Measurements from ENCODE around the gene PNRC2. TPM values are rescaled to one million over a fixed set of nuclear protein-coding genes. Genes with fewer than 3 reads are reported as not detected.

Gene PNRC2
- 10 to 100 TPM; 46.5 to 63.6 TPM for total RNA-seq
- polyA plus RNA-seq: 10 to 100 TPM; 24.9 to 26.0 TPM

DNA sequence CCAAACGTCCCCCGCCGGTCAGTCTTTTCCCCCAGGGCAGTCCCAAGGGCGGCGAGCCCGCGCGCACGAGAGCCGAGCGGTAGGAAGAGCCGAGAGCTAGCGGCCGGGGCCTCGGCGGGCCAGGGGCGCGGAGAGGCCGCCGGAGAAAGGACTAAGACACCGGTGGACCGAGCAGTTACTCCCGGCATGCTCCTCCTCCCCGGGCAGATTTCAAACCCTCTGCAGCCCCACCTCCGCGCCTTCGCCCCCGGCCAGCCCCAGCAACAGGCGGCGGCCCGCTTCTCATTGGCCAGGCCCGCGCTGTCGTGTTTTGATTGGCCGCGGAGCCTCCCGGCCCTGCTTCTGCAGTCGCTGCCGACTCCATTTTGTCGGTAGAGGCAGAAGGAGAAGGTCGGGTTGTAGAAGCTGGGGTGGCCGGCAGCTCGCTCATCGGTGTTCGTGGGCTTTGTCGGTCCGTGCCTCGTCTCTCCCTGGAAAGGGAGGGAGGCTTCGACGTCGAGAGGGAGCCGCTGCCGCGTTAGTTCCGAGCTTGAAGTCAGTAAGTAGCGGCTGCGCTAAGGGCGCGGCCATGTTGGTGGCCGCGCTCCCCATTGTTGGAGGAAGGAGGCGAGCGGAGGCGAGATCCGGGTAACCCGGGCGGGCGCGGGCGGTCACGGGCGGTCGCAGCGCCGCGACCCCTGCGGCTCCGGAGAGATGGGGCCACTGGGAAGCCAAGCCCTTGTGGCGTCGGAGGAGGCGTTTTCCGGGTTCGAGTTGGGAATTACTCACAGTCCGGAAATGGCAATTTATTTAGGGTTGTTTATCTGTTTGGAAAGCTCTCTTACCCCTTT, at the start of gene PNRC2:
Gene PNRC2, plus strand, starts transcription at position 368 of the 830 bp plus-strand sequence. CDS start 1,630 bp downstream, outside the sequence.
- peak in 1 of 2 donors; percentile 12 for TF ChIP-seq RXRA (IDR thresholded peaks at IDR 0.05)
- TF ChIP-seq EGR1 (IDR thresholded peaks at IDR 0.05; ENCODE audit: low read depth in 2 of 2): peak in 1 of 2 donors; percentile 40
- peak in 1 of 2 donors; percentile 16 for TF ChIP-seq RAD21 (IDR thresholded peaks at IDR 0.05)
- TF ChIP-seq ATF3 (IDR thresholded peaks at IDR 0.05): no peak
- TF ChIP-seq MAX (IDR thresholded peaks at IDR 0.05): peak; percentile 27
- no peak for TF ChIP-seq HNF4G (IDR thresholded peaks at IDR 0.05)
- no peak for TF ChIP-seq NR2F2 (IDR thresholded peaks at IDR 0.05)
- peak; percentile 85 for TF ChIP-seq TAF1 (conservative IDR thresholded peaks at IDR 0.05)
- no peak for TF ChIP-seq JUND (IDR thresholded peaks at IDR 0.05)
- TF ChIP-seq, protein P1, sequence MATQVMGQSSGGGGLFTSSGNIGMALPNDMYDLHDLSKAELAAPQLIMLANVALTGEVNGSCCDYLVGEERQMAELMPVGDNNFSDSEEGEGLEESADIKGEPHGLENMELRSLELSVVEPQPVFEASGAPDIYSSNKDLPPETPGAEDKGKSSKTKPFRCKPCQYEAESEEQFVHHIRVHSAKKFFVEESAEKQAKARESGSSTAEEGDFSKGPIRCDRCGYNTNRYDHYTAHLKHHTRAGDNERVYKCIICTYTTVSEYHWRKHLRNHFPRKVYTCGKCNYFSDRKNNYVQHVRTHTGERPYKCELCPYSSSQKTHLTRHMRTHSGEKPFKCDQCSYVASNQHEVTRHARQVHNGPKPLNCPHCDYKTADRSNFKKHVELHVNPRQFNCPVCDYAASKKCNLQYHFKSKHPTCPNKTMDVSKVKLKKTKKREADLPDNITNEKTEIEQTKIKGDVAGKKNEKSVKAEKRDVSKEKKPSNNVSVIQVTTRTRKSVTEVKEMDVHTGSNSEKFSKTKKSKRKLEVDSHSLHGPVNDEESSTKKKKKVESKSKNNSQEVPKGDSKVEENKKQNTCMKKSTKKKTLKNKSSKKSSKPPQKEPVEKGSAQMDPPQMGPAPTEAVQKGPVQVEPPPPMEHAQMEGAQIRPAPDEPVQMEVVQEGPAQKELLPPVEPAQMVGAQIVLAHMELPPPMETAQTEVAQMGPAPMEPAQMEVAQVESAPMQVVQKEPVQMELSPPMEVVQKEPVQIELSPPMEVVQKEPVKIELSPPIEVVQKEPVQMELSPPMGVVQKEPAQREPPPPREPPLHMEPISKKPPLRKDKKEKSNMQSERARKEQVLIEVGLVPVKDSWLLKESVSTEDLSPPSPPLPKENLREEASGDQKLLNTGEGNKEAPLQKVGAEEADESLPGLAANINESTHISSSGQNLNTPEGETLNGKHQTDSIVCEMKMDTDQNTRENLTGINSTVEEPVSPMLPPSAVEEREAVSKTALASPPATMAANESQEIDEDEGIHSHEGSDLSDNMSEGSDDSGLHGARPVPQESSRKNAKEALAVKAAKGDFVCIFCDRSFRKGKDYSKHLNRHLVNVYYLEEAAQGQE (IDR thresholded peaks at IDR 0.05): peak; percentile 91
- TF ChIP-seq FOXA2 (IDR thresholded peaks at IDR 0.05): no peak
- no peak for TF ChIP-seq CTCF (IDR thresholded peaks at IDR 0.05; ENCODE audit: low read depth, low read length, missing input control)
- peak; percentile 99 for TF ChIP-seq YY1 (IDR thresholded peaks at IDR 0.05)
- TF ChIP-seq ZBTB33 (IDR thresholded peaks at IDR 0.05): peak; percentile 44
- TF ChIP-seq SP1 (IDR thresholded peaks at IDR 0.05): peak; percentile 83

More for the DNA sequence above, at the start of gene PNRC2:
- peaks cover 0 to 23% (median 19%) of the 10 kb centered on the region in 4 donors for H3K4me1 ChIP-seq (ENCODE audit: control insufficient read depth in 4 of 4, insufficient read depth in 4 of 4, low read length in 3 of 4)
- DNase-seq (ENCODE audit: low spot score): peak; percentile 96
- under 1% methylated on average over 84 of the region's 84 CpGs for WGBS
- H3K9ac ChIP-seq (ENCODE audit: low read depth in 1 of 2, low read length in 2 of 2): peak within 1 kb of the TSS; percentile 97 to 100
- peak within 1 kb of the TSS; percentile 95 to 98 for H3K27ac ChIP-seq (ENCODE audit: low read depth in 1 of 2, low read length in 2 of 2)
- H3K9me3 ChIP-seq (ENCODE audit: control insufficient read depth in 4 of 4, low read length in 3 of 4): no peaks in the 10 kb centered on the region
- no peaks in the 10 kb centered on the region for H3K27me3 ChIP-seq (ENCODE audit: control insufficient read depth in 4 of 4, insufficient read depth in 4 of 4, low read length in 3 of 4)
- peak within 1 kb of the TSS; percentile 91 to 95 (median 92) for H3K4me3 ChIP-seq (ENCODE audit: low read depth in 1 of 3, low read length in 3 of 3)
- peaks cover 1 to 8% (median 5%) of the 10 kb centered on the region in 4 donors for H3K36me3 ChIP-seq (ENCODE audit: control insufficient read depth in 4 of 4, insufficient read depth in 3 of 4, low read depth in 1 of 4, low read length in 3 of 4)
